Endodermal cell (in vitro differentiated cells): ENCODE measurements around the gene IQGAP2. TPM values are rescaled to one million over a fixed set of nuclear protein-coding genes. Genes with fewer than 3 reads are reported as not detected.

ENCODE experiments used
- DNase-seq: peaks from one replicate; pipeline ENCODE4 v3.0.0-alpha.2; 2017
- H3K27ac ChIP-seq: 2 replicates; pipeline ENCODE4 v1.5.1; 2013; ENCODE audit warnings: mild to moderate bottlenecking, low read depth, low read length, moderate library complexity
- H3K27me3 ChIP-seq: 2 replicates; pipeline ENCODE4 v1.6.1; 2013; ENCODE audit warnings: mild to moderate bottlenecking, low read length, moderate library complexity; ENCODE audit not compliant: insufficient read depth, control insufficient read depth, poor library complexity, severe bottlenecking
- H3K36me3 ChIP-seq: 2 replicates; pipeline ENCODE4 v1.7.0; 2013; ENCODE audit warnings: mild to moderate bottlenecking, low read length, moderate library complexity; ENCODE audit not compliant: control insufficient read depth, insufficient read depth
- H3K4me1 ChIP-seq: one replicate; pipeline ENCODE4 v1.7.0; 2013; ENCODE audit warnings: low read length; ENCODE audit not compliant: control insufficient read depth, insufficient read depth
- H3K4me3 ChIP-seq: 2 replicates; pipeline ENCODE4 v1.5.1; 2013; ENCODE audit warnings: mild to moderate bottlenecking, low read length, moderate library complexity
- H3K9ac ChIP-seq: 2 replicates; pipeline ENCODE4 v1.6.1; 2013; ENCODE audit warnings: mild to moderate bottlenecking, low read length, moderate library complexity; ENCODE audit not compliant: poor library complexity, severe bottlenecking; ENCODE audit errors: extremely low read depth
- H3K9me3 ChIP-seq: 2 replicates; pipeline ENCODE4 v1.6.1; 2013; ENCODE audit warnings: mild to moderate bottlenecking, low read length, moderate library complexity; ENCODE audit not compliant: control insufficient read depth
- H3K27ac Mint-ChIP-seq: 2 replicates; pipeline ENCODE4 v1.8.0; 2020; ENCODE audit warnings: mixed read lengths
- H3K27me3 Mint-ChIP-seq: 2 replicates; pipeline ENCODE4 v1.8.0; 2021; ENCODE audit warnings: mild to moderate bottlenecking, mixed read lengths; ENCODE audit not compliant: insufficient read depth
- H3K36me3 Mint-ChIP-seq: 2 replicates; pipeline ENCODE4 v1.8.0; 2020; ENCODE audit warnings: low read depth, mixed read lengths
- H3K4me1 Mint-ChIP-seq: 2 replicates; pipeline ENCODE4 v1.8.0; 2020; ENCODE audit warnings: mixed read lengths
- H3K4me3 Mint-ChIP-seq: 2 replicates; pipeline ENCODE4 v1.8.0; 2020; ENCODE audit warnings: mild to moderate bottlenecking, moderate library complexity, mixed read lengths
- H3K9me3 Mint-ChIP-seq: 2 replicates; pipeline ENCODE4 v1.8.0; 2020; ENCODE audit warnings: mild to moderate bottlenecking, mixed read lengths
- WGBS, 2 experiments: methylation state at CpG; one replicate each; pipeline versions ENCODE4 v1.1.5 to v1.1.7; 2013; ENCODE audit warnings: missing lambda C conversion rate in 2 of 2, mixed read lengths in 1 of 2; ENCODE audit not compliant: insufficient coverage in 1 of 2, insufficient read length in 1 of 2; 5-methylcytosine and 5-hydroxymethylcytosine counted together
- total RNA-seq, 2 donors: library from RNA; stranded (reverse); fragmentation: NEBNext Ultra II Directional in 1 of 2; extraction: Animal tissue kit (Norgen Biotek cat#: 25700) in 1 of 2; gene quantifications; 2 replicates in 1 of 2; 3 replicates in 1 of 2; pipeline ENCODE4 v1.2.1, GENCODE V29; 2021
- TF ChIP-seq, protein P1 (sequence below): fragments of 200-600 bp; sonication (generic); conservative IDR thresholded peaks from 2 replicates; pipeline ENCODE4 v1.5.0; 2021; ENCODE audit warnings: antibody characterized with exemption, mild to moderate bottlenecking

The IQGAP2 gene
- total RNA-seq, 2 donors from 2014 or later, result 8.3 to 19.4 TPM

DNA sequence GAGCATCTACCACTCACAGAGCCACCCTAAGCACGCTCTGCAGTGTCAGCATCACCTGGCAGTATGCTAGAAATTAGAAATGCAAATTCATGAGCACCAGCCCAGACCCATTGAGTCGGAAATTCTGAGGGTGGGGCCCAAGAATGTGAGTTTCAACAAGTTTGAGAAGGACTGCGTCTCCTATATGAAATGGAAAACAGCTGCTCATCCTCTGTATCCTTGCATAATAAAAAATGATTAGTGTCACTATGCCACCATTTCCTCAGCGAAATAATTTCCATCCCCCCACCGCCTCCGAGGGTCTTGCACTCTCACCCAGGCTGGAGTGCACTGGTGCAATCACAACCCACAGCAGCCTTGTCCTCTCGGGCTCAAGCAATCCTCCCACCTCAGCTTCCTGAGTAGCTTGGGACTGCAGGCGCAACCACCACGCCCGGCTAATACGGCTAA is 1.3 kb upstream of the IQGAP2 start:
- peaks cover 18% of the 10 kb centered on the region for H3K27me3 ChIP-seq
- no peaks in the 10 kb centered on the region for H3K9me3 ChIP-seq
- peak overlapping the region; percentile 88 for H3K4me3 ChIP-seq
- H3K27ac ChIP-seq, result no peak overlapping the region
- peaks cover 17% of the 10 kb centered on the region for H3K4me1 Mint-ChIP-seq
- 87% methylated on average over 8 to 11 of the region's 11 CpGs for WGBS, 2 experiments
- H3K9ac ChIP-seq, result no peak overlapping the region
- no peak for DNase-seq
- H3K27ac Mint-ChIP-seq, result peak overlapping the region; percentile 87
- H3K36me3 ChIP-seq, result no peaks in the 10 kb centered on the region
- H3K4me1 ChIP-seq, result no peaks in the 10 kb centered on the region
- TF ChIP-seq, protein P1, sequence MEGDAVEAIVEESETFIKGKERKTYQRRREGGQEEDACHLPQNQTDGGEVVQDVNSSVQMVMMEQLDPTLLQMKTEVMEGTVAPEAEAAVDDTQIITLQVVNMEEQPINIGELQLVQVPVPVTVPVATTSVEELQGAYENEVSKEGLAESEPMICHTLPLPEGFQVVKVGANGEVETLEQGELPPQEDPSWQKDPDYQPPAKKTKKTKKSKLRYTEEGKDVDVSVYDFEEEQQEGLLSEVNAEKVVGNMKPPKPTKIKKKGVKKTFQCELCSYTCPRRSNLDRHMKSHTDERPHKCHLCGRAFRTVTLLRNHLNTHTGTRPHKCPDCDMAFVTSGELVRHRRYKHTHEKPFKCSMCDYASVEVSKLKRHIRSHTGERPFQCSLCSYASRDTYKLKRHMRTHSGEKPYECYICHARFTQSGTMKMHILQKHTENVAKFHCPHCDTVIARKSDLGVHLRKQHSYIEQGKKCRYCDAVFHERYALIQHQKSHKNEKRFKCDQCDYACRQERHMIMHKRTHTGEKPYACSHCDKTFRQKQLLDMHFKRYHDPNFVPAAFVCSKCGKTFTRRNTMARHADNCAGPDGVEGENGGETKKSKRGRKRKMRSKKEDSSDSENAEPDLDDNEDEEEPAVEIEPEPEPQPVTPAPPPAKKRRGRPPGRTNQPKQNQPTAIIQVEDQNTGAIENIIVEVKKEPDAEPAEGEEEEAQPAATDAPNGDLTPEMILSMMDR, result no peak
- peaks cover 41% of the 10 kb centered on the region for H3K27me3 Mint-ChIP-seq
- H3K36me3 Mint-ChIP-seq, result no peaks in the 10 kb centered on the region
- no peaks in the 10 kb centered on the region for H3K9me3 Mint-ChIP-seq
- peak overlapping the region; percentile 77 for H3K4me3 Mint-ChIP-seq

DNA sequence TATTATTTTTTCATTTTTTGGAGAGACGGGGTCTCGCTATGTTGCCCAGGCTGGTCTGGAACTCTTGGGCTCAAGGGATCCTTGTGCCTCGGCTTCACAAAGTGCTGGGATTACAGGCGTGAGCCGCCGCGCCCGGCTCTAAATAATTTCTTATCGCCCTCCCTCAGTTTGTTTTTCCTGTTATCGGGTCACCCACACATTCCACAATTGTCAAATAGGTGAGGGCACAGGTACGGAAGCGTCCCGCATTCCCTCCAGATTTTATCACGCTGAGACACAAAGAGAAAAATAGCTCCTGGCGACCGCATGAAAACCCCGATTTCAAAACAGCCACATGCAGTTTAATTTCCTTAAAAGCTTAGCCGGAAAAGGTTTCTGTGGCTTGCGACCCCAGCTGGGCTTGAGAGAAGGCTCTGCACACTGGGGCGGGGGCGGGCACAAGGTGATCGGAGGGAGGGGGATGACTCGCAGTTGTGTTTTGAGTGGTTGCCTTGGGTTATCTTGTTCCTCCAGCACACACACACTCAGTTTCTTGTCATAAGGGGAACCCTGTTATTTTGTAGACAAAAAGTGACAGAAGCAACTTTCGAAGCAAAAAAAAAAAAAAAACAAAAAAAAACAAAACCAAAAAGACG is 717 bp upstream of the IQGAP2 start:
- H3K27ac Mint-ChIP-seq, result peak overlapping the region; percentile 87
- H3K4me1 ChIP-seq, result no peaks in the 10 kb centered on the region
- peak; percentile 87 for DNase-seq
- H3K36me3 ChIP-seq, result no peaks in the 10 kb centered on the region
- no peaks in the 10 kb centered on the region for H3K36me3 Mint-ChIP-seq
- TF ChIP-seq, protein P1, result no peak
- H3K4me3 Mint-ChIP-seq, result peak overlapping the region; percentile 77
- H3K4me1 Mint-ChIP-seq, result peaks cover 17% of the 10 kb centered on the region
- no peaks in the 10 kb centered on the region for H3K9me3 ChIP-seq
- H3K9me3 Mint-ChIP-seq, result no peaks in the 10 kb centered on the region
- H3K27me3 ChIP-seq, result peaks cover 18% of the 10 kb centered on the region
- 20 to 34% methylated on average over 14 to 24 of the region's 25 CpGs for WGBS, 2 experiments
- H3K27ac ChIP-seq, result no peak overlapping the region
- H3K9ac ChIP-seq, result peak overlapping the region; percentile 74
- peak overlapping the region; percentile 88 for H3K4me3 ChIP-seq
- H3K27me3 Mint-ChIP-seq, result peaks cover 43% of the 10 kb centered on the region

GRCh38 chr5:76403766-76404222 is 709 bp downstream of the IQGAP2 start:
- TF ChIP-seq, protein P1, result peak; percentile 76
- Mint-ChIP-seq H3K27ac (no peak overlapping the region), H3K4me1 (peaks cover 17% of the 10 kb centered on the region), H3K4me3 (peak overlapping the region; percentile 77), H3K36me3 (no peaks in the 10 kb centered on the region), H3K27me3 (peaks cover 49% of the 10 kb centered on the region), H3K9me3 (no peaks in the 10 kb centered on the region)
- H3K9ac ChIP-seq, result peak overlapping the region; percentile 74
- no peaks in the 10 kb centered on the region for H3K9me3 ChIP-seq
- no peaks in the 10 kb centered on the region for H3K36me3 ChIP-seq
- peak overlapping the region; percentile 88 for H3K4me3 ChIP-seq
- 0 to 1% methylated on average over 2 to 30 of the region's 30 CpGs for WGBS, 2 experiments
- no peak overlapping the region for H3K27ac ChIP-seq
- DNase-seq, result peak; percentile 94
- H3K4me1 ChIP-seq, result no peaks in the 10 kb centered on the region
- peaks cover 18% of the 10 kb centered on the region for H3K27me3 ChIP-seq
